Liver (tissue), 9 donors: ENCODE measurements around the gene AP1G1. TPM values are rescaled to one million over a fixed set of nuclear protein-coding genes. Genes with fewer than 3 reads are reported as not detected.

ENCODE experiments used
- DNase-seq: peaks from one replicate; pipeline ENCODE4 v3.0.0-alpha.2; 2017; ENCODE audit warnings: low spot score
- H3K27ac ChIP-seq, 2 donors: one replicate each; pipeline ENCODE4 v1.7.0; 2013; ENCODE audit warnings: inconsistent platforms in 2 of 2, low read length in 2 of 2, control low read depth in 1 of 2, low read depth in 1 of 2, mild to moderate bottlenecking in 1 of 2
- H3K27me3 ChIP-seq, 4 donors: one replicate each; pipeline versions ENCODE4 v1.6.1 to v1.7.0; 2013; ENCODE audit warnings: low read length in 3 of 4, inconsistent platforms in 1 of 4, mild to moderate bottlenecking in 1 of 4, moderate library complexity in 1 of 4; ENCODE audit not compliant: control insufficient read depth in 4 of 4, insufficient read depth in 4 of 4
- H3K36me3 ChIP-seq, 4 donors: one replicate each; pipeline versions ENCODE4 v1.6.1 to v1.7.0; 2013; ENCODE audit warnings: low read length in 3 of 4, mild to moderate bottlenecking in 3 of 4, low read depth in 1 of 4, moderate library complexity in 1 of 4; ENCODE audit not compliant: control insufficient read depth in 4 of 4, insufficient read depth in 3 of 4
- H3K4me1 ChIP-seq, 4 donors: one replicate each; pipeline versions ENCODE4 v1.6.1 to v1.7.0; 2013; ENCODE audit warnings: low read length in 3 of 4, mild to moderate bottlenecking in 3 of 4, moderate library complexity in 1 of 4; ENCODE audit not compliant: control insufficient read depth in 4 of 4, insufficient read depth in 4 of 4
- H3K4me3 ChIP-seq, 3 donors: one replicate each; pipeline versions ENCODE4 v1.6.1 to v1.7.0; 2013; ENCODE audit warnings: low read length in 3 of 3, control low read depth in 1 of 3, low read depth in 1 of 3, mild to moderate bottlenecking in 1 of 3
- H3K9ac ChIP-seq, 2 donors: one replicate each; pipeline ENCODE4 v1.7.0; 2013; ENCODE audit warnings: low read length in 2 of 2, mild to moderate bottlenecking in 2 of 2, moderate library complexity in 2 of 2, control low read depth in 1 of 2, low read depth in 1 of 2
- H3K9me3 ChIP-seq, 4 donors: one replicate each; pipeline versions ENCODE4 v1.6.1 to v1.7.0; 2013; ENCODE audit warnings: low read length in 3 of 4; ENCODE audit not compliant: control insufficient read depth in 4 of 4
- FOXA2 ChIP-seq: IDR thresholded peaks from 2 replicates; pipeline ENCODE4 v1.6.1; 2016; ENCODE audit warnings: antibody characterized with exemption
- GABPA ChIP-seq, 2 donors: IDR thresholded peaks in 1 of 2; conservative IDR thresholded peaks in 1 of 2; 2 replicates each; pipeline ENCODE4 v1.6.1; 2016; ENCODE audit warnings: antibody characterized with exemption in 2 of 2, mild to moderate bottlenecking in 1 of 2, moderate library complexity in 1 of 2
- HNF4G ChIP-seq: IDR thresholded peaks from 2 replicates; pipeline ENCODE4 v1.6.1; 2016; ENCODE audit warnings: antibody characterized with exemption
- JUND ChIP-seq, 2 donors: IDR thresholded peaks; 2 replicates each; pipeline ENCODE4 v1.6.1; 2016; ENCODE audit warnings: antibody characterized with exemption in 2 of 2
- RAD21 ChIP-seq, 2 donors: IDR thresholded peaks; 2 replicates each; pipeline ENCODE4 v1.6.1; 2016; ENCODE audit warnings: antibody characterized with exemption in 2 of 2, mild to moderate bottlenecking in 2 of 2
- SP1 ChIP-seq: IDR thresholded peaks from 2 replicates; pipeline ENCODE4 v1.6.1; 2018; ENCODE audit warnings: antibody characterized with exemption, mild to moderate bottlenecking
- TAF1 ChIP-seq: conservative IDR thresholded peaks from 2 replicates; pipeline ENCODE4 v1.6.1; 2016; ENCODE audit warnings: antibody characterized with exemption, mild to moderate bottlenecking
- WGBS: extraction: QIAGEN DNeasy Blood & Tissue Kit; methylation state at CpG from one replicate; pipeline ENCODE4 v1.1.7; 2013; 5-methylcytosine and 5-hydroxymethylcytosine counted together
- polyA plus RNA-seq, 2 donors: library from polyadenylated mRNA; stranded (reverse) in 1 of 2; unstranded in 1 of 2; fragments of 200-250 nt in 1 of 2; fragments of >200 nt in 1 of 2; fragmentation: Nextera tagmentation in 1 of 2; extraction: Ambion mirVana in 1 of 2; gene quantifications; one replicate each; pipeline versions ENCODE4 v1.2.1 to v1.2.3, GENCODE V29; 2013 to 2015
- total RNA-seq, 2 donors: library from RNA; depleted of rRNA; stranded (reverse); fragments of >200 nt; gene quantifications; one replicate each; pipeline ENCODE4 v1.2.3, GENCODE V29; 2014
- TF ChIP-seq, protein P1 (sequence below): fragments of 150-350 bp; IDR thresholded peaks from 2 replicates; pipeline ENCODE4 v1.5.1; 2017; ENCODE audit warnings: improper control_type of control experiment, low read depth, low read length; ENCODE audit not compliant: missing input control
- TF ChIP-seq, protein P2 (sequence below): IDR thresholded peaks from 2 replicates; pipeline ENCODE4 v1.6.1; 2016; ENCODE audit warnings: antibody characterized with exemption
- TF ChIP-seq, protein P3 (sequence below): IDR thresholded peaks from 2 replicates; pipeline ENCODE4 v1.6.1; 2016; ENCODE audit warnings: antibody characterized with exemption, mild to moderate bottlenecking
- TF ChIP-seq, protein P4 (sequence below): IDR thresholded peaks from 2 replicates; pipeline ENCODE4 v1.6.1; 2016; ENCODE audit warnings: antibody characterized with exemption
- donor health status: healthy.
- donor health status: healthy.
- donor health status: healthy.
- donor health status: healthy.
- donor health status: healthy.

AP1G1 gene
- total and polyA plus RNA-seq, 4 donors: 11.4 to 64.4 (median 32.8) TPM

DNA sequence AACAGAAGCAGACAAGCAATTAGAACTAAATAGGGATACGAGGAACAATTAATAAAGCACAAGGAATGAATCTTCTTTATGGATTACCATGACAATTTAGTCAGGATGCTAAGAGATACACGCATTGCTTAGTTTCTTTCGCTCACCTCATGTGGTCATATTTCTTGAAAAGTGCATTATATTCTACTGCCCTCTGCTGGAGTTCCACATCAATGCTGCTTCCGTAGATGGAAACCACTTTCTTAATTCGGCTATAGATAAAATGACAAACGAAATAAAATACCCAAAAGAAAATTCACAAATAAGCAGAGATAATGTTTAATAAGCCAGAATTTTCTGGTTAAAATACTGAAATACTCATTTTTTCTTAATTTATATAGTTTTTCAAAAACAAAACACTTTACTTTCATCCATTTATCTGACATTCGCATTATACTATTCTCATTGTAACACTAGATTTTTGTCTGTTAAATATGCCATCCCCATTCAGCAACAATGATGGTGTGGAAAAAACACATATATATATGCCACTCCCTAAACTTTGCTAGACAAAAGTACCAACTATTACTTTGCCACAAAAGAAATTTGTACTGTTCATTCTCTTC is 62.1 kb downstream of the AP1G1 start:
- no peaks in the 10 kb centered on the region for H3K4me1 ChIP-seq
- 62% methylated on average over 7 of the region's 7 CpGs for WGBS
- no peak overlapping the region for H3K9ac ChIP-seq
- no peak overlapping the region for H3K27ac ChIP-seq
- TF ChIP-seq RAD21 (IDR thresholded peaks at IDR 0.05) (peak; percentile 77 to 84), FOXA2 (no peak)
- TF ChIP-seq, protein P1, sequence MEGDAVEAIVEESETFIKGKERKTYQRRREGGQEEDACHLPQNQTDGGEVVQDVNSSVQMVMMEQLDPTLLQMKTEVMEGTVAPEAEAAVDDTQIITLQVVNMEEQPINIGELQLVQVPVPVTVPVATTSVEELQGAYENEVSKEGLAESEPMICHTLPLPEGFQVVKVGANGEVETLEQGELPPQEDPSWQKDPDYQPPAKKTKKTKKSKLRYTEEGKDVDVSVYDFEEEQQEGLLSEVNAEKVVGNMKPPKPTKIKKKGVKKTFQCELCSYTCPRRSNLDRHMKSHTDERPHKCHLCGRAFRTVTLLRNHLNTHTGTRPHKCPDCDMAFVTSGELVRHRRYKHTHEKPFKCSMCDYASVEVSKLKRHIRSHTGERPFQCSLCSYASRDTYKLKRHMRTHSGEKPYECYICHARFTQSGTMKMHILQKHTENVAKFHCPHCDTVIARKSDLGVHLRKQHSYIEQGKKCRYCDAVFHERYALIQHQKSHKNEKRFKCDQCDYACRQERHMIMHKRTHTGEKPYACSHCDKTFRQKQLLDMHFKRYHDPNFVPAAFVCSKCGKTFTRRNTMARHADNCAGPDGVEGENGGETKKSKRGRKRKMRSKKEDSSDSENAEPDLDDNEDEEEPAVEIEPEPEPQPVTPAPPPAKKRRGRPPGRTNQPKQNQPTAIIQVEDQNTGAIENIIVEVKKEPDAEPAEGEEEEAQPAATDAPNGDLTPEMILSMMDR: peak; percentile 61
- no peak overlapping the region for H3K4me3 ChIP-seq
- H3K27me3 ChIP-seq: no peaks in the 10 kb centered on the region
- peaks cover 3 to 67% (median 52%) of the 10 kb centered on the region in 4 donors for H3K36me3 ChIP-seq
- no peaks in the 10 kb centered on the region for H3K9me3 ChIP-seq
- no peak for DNase-seq

DNA sequence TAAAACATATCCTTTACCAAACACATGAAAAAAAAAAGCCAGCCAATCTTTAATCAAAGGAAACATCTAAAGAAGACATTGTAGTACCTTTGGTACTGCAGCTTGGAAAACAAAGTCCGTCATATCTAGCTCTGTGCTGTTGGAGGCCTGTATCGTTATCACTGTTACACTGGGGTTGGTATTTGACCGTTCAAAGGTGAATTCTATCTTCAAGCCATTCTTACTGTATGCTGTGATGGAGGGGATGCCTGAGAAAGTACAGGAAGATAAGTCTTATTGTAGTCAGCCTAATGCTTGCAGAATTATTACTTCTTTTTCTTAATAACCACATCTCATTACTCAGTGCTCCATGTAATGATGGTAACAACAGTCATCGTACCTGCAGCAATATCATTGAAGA is 69.8 kb downstream of the AP1G1 start:
- Histone ChIP-seq H3K4me3 (no peak overlapping the region), H3K36me3 (peaks cover 2 to 64% (median 46%) of the 10 kb centered on the region in 4 donors), H3K9ac (no peak overlapping the region), H3K27ac (no peak overlapping the region), H3K4me1 (no peaks in the 10 kb centered on the region), H3K9me3 (no peaks in the 10 kb centered on the region), H3K27me3 (no peaks in the 10 kb centered on the region)
- WGBS: 59% methylated on average over 4 of the region's 4 CpGs
- TF ChIP-seq, protein P2, sequence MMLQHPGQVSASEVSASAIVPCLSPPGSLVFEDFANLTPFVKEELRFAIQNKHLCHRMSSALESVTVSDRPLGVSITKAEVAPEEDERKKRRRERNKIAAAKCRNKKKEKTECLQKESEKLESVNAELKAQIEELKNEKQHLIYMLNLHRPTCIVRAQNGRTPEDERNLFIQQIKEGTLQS: no peak
- TF ChIP-seq FOXA2 (no peak), HNF4G (no peak), SP1 (no peak), GABPA (IDR thresholded peaks at IDR 0.05 in 1 of 2, conservative IDR thresholded peaks at IDR 0.05 in 1 of 2) (no peak), JUND (IDR thresholded peaks at IDR 0.05) (no peak), TAF1 (no peak), RAD21 (IDR thresholded peaks at IDR 0.05) (no peak)
- TF ChIP-seq, protein P3, sequence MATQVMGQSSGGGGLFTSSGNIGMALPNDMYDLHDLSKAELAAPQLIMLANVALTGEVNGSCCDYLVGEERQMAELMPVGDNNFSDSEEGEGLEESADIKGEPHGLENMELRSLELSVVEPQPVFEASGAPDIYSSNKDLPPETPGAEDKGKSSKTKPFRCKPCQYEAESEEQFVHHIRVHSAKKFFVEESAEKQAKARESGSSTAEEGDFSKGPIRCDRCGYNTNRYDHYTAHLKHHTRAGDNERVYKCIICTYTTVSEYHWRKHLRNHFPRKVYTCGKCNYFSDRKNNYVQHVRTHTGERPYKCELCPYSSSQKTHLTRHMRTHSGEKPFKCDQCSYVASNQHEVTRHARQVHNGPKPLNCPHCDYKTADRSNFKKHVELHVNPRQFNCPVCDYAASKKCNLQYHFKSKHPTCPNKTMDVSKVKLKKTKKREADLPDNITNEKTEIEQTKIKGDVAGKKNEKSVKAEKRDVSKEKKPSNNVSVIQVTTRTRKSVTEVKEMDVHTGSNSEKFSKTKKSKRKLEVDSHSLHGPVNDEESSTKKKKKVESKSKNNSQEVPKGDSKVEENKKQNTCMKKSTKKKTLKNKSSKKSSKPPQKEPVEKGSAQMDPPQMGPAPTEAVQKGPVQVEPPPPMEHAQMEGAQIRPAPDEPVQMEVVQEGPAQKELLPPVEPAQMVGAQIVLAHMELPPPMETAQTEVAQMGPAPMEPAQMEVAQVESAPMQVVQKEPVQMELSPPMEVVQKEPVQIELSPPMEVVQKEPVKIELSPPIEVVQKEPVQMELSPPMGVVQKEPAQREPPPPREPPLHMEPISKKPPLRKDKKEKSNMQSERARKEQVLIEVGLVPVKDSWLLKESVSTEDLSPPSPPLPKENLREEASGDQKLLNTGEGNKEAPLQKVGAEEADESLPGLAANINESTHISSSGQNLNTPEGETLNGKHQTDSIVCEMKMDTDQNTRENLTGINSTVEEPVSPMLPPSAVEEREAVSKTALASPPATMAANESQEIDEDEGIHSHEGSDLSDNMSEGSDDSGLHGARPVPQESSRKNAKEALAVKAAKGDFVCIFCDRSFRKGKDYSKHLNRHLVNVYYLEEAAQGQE: no peak
- TF ChIP-seq, protein P1: no peak
- TF ChIP-seq, protein P4, sequence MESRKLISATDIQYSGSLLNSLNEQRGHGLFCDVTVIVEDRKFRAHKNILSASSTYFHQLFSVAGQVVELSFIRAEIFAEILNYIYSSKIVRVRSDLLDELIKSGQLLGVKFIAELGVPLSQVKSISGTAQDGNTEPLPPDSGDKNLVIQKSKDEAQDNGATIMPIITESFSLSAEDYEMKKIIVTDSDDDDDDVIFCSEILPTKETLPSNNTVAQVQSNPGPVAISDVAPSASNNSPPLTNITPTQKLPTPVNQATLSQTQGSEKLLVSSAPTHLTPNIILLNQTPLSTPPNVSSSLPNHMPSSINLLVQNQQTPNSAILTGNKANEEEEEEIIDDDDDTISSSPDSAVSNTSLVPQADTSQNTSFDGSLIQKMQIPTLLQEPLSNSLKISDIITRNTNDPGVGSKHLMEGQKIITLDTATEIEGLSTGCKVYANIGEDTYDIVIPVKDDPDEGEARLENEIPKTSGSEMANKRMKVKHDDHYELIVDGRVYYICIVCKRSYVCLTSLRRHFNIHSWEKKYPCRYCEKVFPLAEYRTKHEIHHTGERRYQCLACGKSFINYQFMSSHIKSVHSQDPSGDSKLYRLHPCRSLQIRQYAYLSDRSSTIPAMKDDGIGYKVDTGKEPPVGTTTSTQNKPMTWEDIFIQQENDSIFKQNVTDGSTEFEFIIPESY: no peak
- DNase-seq: no peak
